Peyer's patch (tissue), 4 donors: ENCODE results near the gene MEMO1.

Source experiments
- CTCF ChIP-seq, 6 experiments: fragments of 450-650 bp in 4 of 6; fragments of 200-600 bp in 2 of 6; sonication (generic) in 1 of 6; IDR thresholded peaks; one replicate each; pipeline ENCODE4 v1.5.1; 2017 to 2019; ENCODE audit warnings: antibody characterized with exemption in 6 of 6, mild to moderate bottlenecking in 3 of 6, moderate library complexity in 1 of 6
- POLR2A ChIP-seq, 2 donors: fragments of 450-650 bp; IDR thresholded peaks; one replicate each; pipeline ENCODE4 v1.5.1; 2017; ENCODE audit warnings: antibody characterized with exemption in 2 of 2, mild to moderate bottlenecking in 2 of 2, moderate library complexity in 2 of 2

GRCh38 chr2:31999438-31999837 is 11.4 kb downstream of the MEMO1 start:
- TF ChIP-seq CTCF (IDR thresholded peaks at IDR 0.05) (no peak), POLR2A (IDR thresholded peaks at IDR 0.05) (no peak)
